Erythroblast (primary cell): ENCODE measurements around the gene RXYLT1.

Source experiments
- GATA1 ChIP-seq: IDR thresholded peaks from 2 replicates; pipeline ENCODE4 v1.6.1; 2011; ENCODE audit warnings: low read depth, mild to moderate bottlenecking, control low read depth, low read length, moderate library complexity
- POLR2A ChIP-seq: IDR thresholded peaks from 2 replicates; pipeline ENCODE4 v1.6.1; 2011; ENCODE audit warnings: mild to moderate bottlenecking, low read length

GRCh38 chr12:63841571-63841970, 61.9 kb downstream of the RXYLT1 start:
- TF ChIP-seq POLR2A (no peak), GATA1 (no peak)
